GM19372 (cell line): ENCODE results near the gene RPS6KA2.

Experiments used
- ATAC-seq: cut with Tn5 transposase; IDR thresholded peaks from one replicate; pipeline ENCODE4 v1.9.1; 2021; ENCODE audit warnings: mild to moderate bottlenecking, low read depth, moderate library complexity; ENCODE audit not compliant: unreplicated experiment

RPS6KA2 gene

DNA sequence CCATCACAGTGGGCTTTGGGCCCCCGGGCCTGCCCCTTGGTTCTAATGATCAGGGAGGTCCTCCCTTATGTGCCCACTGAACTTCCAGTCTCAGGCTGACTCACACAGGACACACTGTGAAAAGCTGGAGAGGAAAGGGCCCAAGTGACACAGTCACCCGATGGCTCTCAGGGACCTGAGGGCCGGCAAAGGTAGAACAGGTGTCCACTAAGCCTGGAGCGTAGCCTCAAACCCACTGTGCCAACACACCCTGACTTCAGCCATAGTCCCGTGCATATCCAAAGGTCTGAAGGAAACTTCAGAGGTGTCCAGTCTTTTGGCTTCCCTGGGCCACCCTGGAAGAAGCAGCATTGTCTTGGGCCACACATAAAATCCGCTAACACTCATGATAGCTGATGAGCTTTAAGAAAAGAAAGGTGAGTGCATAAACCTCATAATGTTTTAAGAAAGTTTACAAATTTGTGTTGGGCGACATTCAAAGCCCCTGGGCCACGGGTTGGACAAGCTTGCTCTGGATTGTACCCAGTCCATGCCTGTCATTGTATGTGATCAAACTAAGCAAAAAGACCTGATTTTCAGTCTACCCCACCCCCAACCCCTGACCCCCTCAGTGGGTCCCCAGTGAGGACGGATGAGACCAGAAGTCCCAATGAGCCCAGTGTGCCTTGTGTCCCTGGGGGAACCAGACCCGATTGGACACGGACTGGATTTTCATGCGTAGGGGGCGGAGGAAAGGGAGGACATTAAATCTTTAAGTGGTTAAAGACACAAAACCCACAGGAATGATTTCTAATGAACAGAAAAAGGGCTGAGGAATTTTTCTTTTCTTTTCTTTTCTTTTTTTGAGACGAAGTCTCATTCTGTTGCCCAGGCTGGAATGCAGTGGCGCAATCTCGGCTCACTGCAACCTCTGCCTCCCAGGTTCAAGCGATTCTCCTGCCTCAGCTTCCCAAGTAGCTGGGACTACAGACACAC lies 46.7 kb downstream of the RPS6KA2 start:
- no peak for ATAC-seq

- ATAC-seq, result no peak
Observed at GRCh38 chr6:166579237-166579850, 47.7 kb downstream of the RPS6KA2 start.

- no peak for ATAC-seq
Observed at GRCh38 chr6:166578536-166579236, 48.4 kb downstream of the RPS6KA2 start.

DNA sequence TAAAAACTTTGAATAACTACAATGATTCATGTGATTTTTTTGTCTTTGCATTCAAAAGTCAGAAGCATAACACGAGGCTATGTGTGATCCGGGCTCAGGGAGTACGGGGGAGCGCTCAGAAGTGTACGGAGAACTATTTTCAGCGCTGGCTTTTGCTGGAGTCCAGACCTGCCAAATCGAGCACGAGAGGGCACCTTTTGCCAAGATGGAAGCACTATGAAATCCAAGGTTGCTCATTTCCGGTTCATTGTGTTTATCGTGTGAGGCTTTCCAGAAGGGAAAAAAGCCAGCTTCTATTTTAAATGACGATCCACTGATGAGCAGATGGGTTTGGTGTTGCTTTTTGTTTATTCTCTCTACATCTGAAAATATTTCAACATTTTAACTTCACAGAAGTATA lies 51.8 kb downstream of the RPS6KA2 start:
- ATAC-seq, result no peak

GRCh38 chr6:166573511-166574216 lies 53.4 kb downstream of the RPS6KA2 start:
- ATAC-seq, result no peak

DNA sequence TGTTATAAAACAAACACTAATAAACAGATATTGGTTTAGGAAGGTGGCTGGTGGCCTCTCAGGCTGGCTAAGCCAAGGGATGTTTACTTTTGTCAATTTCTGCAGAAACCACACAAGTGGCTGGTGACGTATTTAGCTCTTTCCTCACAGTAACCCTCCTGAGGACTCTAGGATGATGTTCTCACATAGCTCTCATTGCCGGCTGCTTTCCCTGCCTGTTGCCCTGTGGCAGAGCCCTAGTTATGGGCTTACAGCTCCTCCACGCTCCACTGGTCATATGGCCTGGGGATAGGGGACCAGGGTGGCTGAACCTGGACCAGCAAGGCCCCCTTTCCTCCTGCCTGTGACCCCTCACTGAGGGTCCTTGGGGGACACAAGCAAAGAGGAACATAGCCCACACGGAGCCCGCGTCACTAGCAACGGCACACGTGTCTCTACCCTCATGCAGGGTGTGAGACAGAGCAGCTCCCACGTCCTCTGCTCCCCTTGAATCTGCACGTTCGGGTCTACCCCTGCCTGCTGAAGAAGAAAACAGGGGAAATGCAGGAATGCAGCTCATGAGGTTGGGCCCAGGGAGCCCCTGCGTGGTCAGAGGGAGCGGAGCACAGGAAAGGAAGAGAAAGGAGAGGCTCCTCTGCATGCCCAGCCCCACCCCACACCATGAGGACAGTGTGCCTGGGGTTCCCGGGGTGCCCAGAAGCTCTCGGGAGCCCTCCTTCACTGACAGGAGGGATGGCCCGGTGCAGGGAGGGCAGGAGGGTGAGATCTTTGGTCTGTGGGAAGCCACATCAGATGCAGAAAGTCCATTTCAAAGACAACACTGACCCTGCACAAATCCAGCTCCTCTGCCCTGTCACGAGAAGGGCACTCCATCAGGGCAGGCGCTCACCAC lies 54.4 kb downstream of the RPS6KA2 start:
- ATAC-seq, result no peak

GRCh38 chr6:166570929-166571713 lies 55.9 kb downstream of the RPS6KA2 start:
- ATAC-seq, result no peak

DNA sequence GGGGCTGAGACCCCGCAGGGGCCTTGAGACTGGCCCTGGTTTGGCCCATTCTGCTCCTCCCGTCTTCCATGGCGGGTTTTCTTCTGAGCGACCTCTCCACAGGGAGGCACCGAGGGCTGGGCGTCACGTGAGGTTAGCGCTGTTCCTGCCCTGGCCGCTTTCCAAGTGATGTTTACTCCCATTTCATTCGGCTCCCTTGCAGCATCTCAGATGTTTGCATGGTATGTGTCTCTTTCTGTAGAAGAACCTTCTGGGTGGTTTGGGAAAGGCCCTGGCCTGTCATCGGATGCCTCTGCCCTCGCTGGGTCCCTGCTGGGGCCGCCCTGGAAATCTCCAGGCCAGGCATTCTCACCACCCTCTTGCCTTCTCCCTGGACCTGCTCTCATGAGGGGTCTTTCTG lies 57.8 kb downstream of the RPS6KA2 start:
- no peak for ATAC-seq

DNA sequence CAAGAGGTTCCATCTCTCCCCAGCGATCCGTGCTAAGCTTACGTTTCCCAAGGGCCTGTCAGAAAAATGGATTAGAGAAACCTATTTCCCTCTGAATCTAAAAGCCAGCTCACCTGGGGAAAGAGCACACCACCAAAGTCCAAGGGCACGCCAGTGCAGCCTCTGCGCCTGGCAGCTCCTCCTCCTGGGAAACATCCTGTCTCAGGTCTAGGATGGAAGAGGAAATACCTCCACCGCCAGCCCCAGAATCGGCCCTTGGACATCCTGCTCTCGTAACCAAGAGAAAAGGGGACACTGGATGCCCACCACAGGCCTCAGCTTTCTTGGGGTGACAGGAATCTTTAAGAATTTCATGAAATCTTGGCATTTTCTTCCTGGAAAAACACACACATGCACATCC lies 59.2 kb downstream of the RPS6KA2 start:
- ATAC-seq, result no peak

GRCh38 chr6:166567107-166567506 lies 59.9 kb downstream of the RPS6KA2 start:
- no peak for ATAC-seq

GRCh38 chr6:166566026-166567011 lies 60.7 kb downstream of the RPS6KA2 start:
- no peak for ATAC-seq

- no peak for ATAC-seq
Observed at GRCh38 chr6:166565084-166565967, 61.7 kb downstream of the RPS6KA2 start.

DNA sequence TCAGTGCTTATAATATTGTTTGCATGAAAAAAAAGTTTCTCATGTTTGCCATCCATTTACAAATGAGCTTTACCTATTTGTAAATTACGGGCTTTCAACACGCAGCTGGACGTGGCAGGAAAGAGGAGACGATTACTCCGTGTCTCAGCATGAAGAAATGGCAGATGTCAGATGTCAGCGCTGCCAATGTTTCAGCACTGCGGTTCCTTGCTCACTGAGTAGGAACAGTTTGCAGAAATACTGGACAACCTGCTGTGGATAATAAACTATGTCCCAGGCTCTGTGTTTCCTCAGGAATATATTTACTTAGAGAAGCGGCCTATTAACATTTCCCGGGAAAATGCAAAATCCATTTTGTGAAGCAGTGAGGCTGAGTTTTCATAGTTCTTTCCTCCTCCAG lies 63.2 kb downstream of the RPS6KA2 start:
- no peak for ATAC-seq

- ATAC-seq, result no peak
Observed at GRCh38 chr6:166563200-166563599, 63.9 kb downstream of the RPS6KA2 start.

GRCh38 chr6:166562726-166563125 lies 64.3 kb downstream of the RPS6KA2 start:
- ATAC-seq, result no peak

GRCh38 chr6:166561771-166562359 lies 65.2 kb downstream of the RPS6KA2 start:
- no peak for ATAC-seq
